HepG2 (cell line): ENCODE measurements around the gene MRPS25. TPM values are rescaled to one million over a fixed set of nuclear protein-coding genes. Genes with fewer than 3 reads are reported as not detected.
A peak's percentile ranks its signal among the peaks of the same experiment; 100 is the strongest.

Experiments used
- CEBPB ChIP-seq: IDR thresholded peaks from 2 replicates; pipeline ENCODE4 v1.6.1; 2011; ENCODE audit warnings: low read depth, low read length, improper control_type of control experiment, borderline replicate concordance
- EED ChIP-seq: sonication (generic); formaldehyde crosslinking; IDR thresholded peaks from 2 replicates; pipeline ENCODE4 v1.5.0; 2020; ENCODE audit warnings: mild to moderate bottlenecking, missing genetic modification reagents
- HDAC1 ChIP-seq: sonication (generic); formaldehyde crosslinking; IDR thresholded peaks from 2 replicates; pipeline ENCODE4 v1.5.1; 2020; ENCODE audit warnings: mild to moderate bottlenecking, missing genetic modification reagents
- HOXA7 ChIP-seq: sonication (generic); formaldehyde crosslinking; IDR thresholded peaks from 2 replicates; pipeline ENCODE4 v1.8.1; 2022; ENCODE audit warnings: mild to moderate bottlenecking, missing genetic modification reagents, moderate library complexity
- KAT8 ChIP-seq: IDR thresholded peaks from 2 replicates; pipeline ENCODE4 v1.6.1; 2016; ENCODE audit warnings: missing genetic modification reagents, missing compliant biosample characterization
- KDM2A ChIP-seq: sonication (generic); formaldehyde crosslinking; IDR thresholded peaks from 2 replicates; pipeline ENCODE4 v1.4.0; 2020; ENCODE audit warnings: low read depth, missing genetic modification reagents, borderline replicate concordance
- SALL1 ChIP-seq: sonication (generic); formaldehyde crosslinking; IDR thresholded peaks from 2 replicates; pipeline ENCODE4 v1.8.0; 2022; ENCODE audit warnings: mild to moderate bottlenecking, missing genetic modification reagents
- SOX6 ChIP-seq, 2 experiments: fragments of 450-650 bp in 1 of 2; sonication (generic) in 1 of 2; formaldehyde crosslinking in 1 of 2; IDR thresholded peaks; 2 replicates each; pipeline versions ENCODE4 v1.4.0 to v1.6.1; 2017 to 2020; ENCODE audit warnings: antibody characterized with exemption in 1 of 2, mild to moderate bottlenecking in 1 of 2, missing genetic modification reagents in 1 of 2
- SRY ChIP-seq: sonication (generic); formaldehyde crosslinking; IDR thresholded peaks from 2 replicates; pipeline ENCODE4 v1.8.0; 2022; ENCODE audit warnings: mild to moderate bottlenecking, missing genetic modification reagents
- TEAD2 ChIP-seq: sonication (generic); formaldehyde crosslinking; IDR thresholded peaks from 2 replicates; pipeline ENCODE4 v1.9.0; 2021; ENCODE audit warnings: missing genetic modification reagents
- TOE1 ChIP-seq: sonication (generic); formaldehyde crosslinking; IDR thresholded peaks from 2 replicates; pipeline ENCODE4 v1.4.0; 2020; ENCODE audit warnings: mild to moderate bottlenecking, missing genetic modification reagents
- TRIM24 ChIP-seq: sonication (generic); formaldehyde crosslinking; IDR thresholded peaks from 2 replicates; pipeline ENCODE4 v1.8.0; 2022; ENCODE audit warnings: mild to moderate bottlenecking, missing genetic modification reagents
- ZKSCAN5 ChIP-seq: sonication (generic); formaldehyde crosslinking; IDR thresholded peaks from 2 replicates; pipeline ENCODE4 v1.5.1; 2020; ENCODE audit warnings: mild to moderate bottlenecking, missing genetic modification reagents
- ZMYM4 ChIP-seq: sonication (generic); formaldehyde crosslinking; IDR thresholded peaks from 2 replicates; pipeline ENCODE4 v1.8.1; 2023; ENCODE audit warnings: mild to moderate bottlenecking, missing genetic modification reagents
- ZNF260 ChIP-seq: sonication (generic); formaldehyde crosslinking; IDR thresholded peaks from 2 replicates; pipeline ENCODE4 v1.4.0; 2020; ENCODE audit warnings: missing genetic modification reagents, low read depth, mild to moderate bottlenecking, borderline replicate concordance
- ZNF329 ChIP-seq: sonication (generic); formaldehyde crosslinking; IDR thresholded peaks from 2 replicates; pipeline ENCODE4 v1.9.0; 2021; ENCODE audit warnings: low read depth, mild to moderate bottlenecking, missing genetic modification reagents
- ZNF337 ChIP-seq: sonication (generic); formaldehyde crosslinking; IDR thresholded peaks from 2 replicates; pipeline ENCODE4 v1.5.1; 2020; ENCODE audit warnings: missing genetic modification reagents, low read depth, mild to moderate bottlenecking, borderline replicate concordance
- ZNF557 ChIP-seq: sonication (generic); formaldehyde crosslinking; IDR thresholded peaks from 2 replicates; pipeline ENCODE4 v1.4.0; 2020; ENCODE audit warnings: missing genetic modification reagents
- ZNF567 ChIP-seq: sonication (generic); formaldehyde crosslinking; IDR thresholded peaks from 2 replicates; pipeline ENCODE4 v1.8.1; 2023; ENCODE audit warnings: mild to moderate bottlenecking, missing genetic modification reagents, borderline replicate concordance
- ZNF570 ChIP-seq: sonication (generic); formaldehyde crosslinking; IDR thresholded peaks from 2 replicates; pipeline ENCODE4 v1.4.0; 2020; ENCODE audit warnings: mild to moderate bottlenecking, missing genetic modification reagents, borderline replicate concordance
- ZNF660 ChIP-seq: sonication (generic); formaldehyde crosslinking; IDR thresholded peaks from 2 replicates; pipeline ENCODE4 v1.5.1; 2020; ENCODE audit warnings: mild to moderate bottlenecking, low read depth, missing genetic modification reagents, borderline replicate concordance
- ZNF678 ChIP-seq: sonication (generic); formaldehyde crosslinking; IDR thresholded peaks from 2 replicates; pipeline ENCODE4 v1.4.0; 2020; ENCODE audit warnings: mild to moderate bottlenecking, missing genetic modification reagents
- ZNF703 ChIP-seq: sonication (generic); formaldehyde crosslinking; IDR thresholded peaks from 2 replicates; pipeline ENCODE4 v1.5.1; 2020; ENCODE audit warnings: missing genetic modification reagents, mild to moderate bottlenecking, moderate library complexity, borderline replicate concordance
- ZNF768 ChIP-seq: sonication (generic); formaldehyde crosslinking; IDR thresholded peaks from 2 replicates; pipeline ENCODE4 v1.4.0; 2020; ENCODE audit warnings: missing genetic modification reagents
- ZNF772 ChIP-seq: sonication (generic); formaldehyde crosslinking; IDR thresholded peaks from 2 replicates; pipeline ENCODE4 v1.5.0; 2020; ENCODE audit warnings: mild to moderate bottlenecking, missing genetic modification reagents
- ZZZ3 ChIP-seq: sonication (generic); formaldehyde crosslinking; IDR thresholded peaks from 2 replicates; pipeline ENCODE4 v1.4.0; 2020; ENCODE audit warnings: missing genetic modification reagents, mild to moderate bottlenecking, borderline replicate concordance
- polyA plus RNA-seq, 8 experiments: library from polyadenylated mRNA; depleted of rRNA in 3 of 8; stranded (reverse) in 7 of 8; unstranded in 1 of 8; fragments of >200 nt; fragmentation: Illumina TruSeq in 4 of 8; extraction: Trizol in 4 of 8; gene quantifications; 2 replicates each; pipeline versions ENCODE4 v1.2.1 to v1.2.3, GENCODE V29; 2011 to 2016; ENCODE audit warnings: low read depth in 4 of 8, missing spikeins in 1 of 8, mixed read lengths in 1 of 8; ENCODE audit not compliant: insufficient read depth in 1 of 8
- total RNA-seq, 5 experiments: library from RNA; depleted of rRNA; stranded (reverse); fragments of >200 nt; fragmentation: Illumina TruSeq; extraction: Trizol; gene quantifications; 2 replicates each; pipeline ENCODE4 v1.2.3, GENCODE V29; 2016; ENCODE audit warnings: low read depth in 1 of 5
- TF ChIP-seq, protein P1 (sequence below): sonication (generic); formaldehyde crosslinking; IDR thresholded peaks from 2 replicates; pipeline ENCODE4 v1.4.0; 2020; ENCODE audit warnings: mild to moderate bottlenecking, missing genetic modification reagents
- TF ChIP-seq, protein P2 (sequence below): sonication (generic); formaldehyde crosslinking; IDR thresholded peaks from 2 replicates; pipeline ENCODE4 v1.4.0; 2020; ENCODE audit warnings: mild to moderate bottlenecking, missing genetic modification reagents
- TF ChIP-seq, protein P3 (sequence below): IDR thresholded peaks from 2 replicates; pipeline ENCODE4 v1.6.1; 2012; ENCODE audit warnings: inconsistent platforms

Gene MRPS25
- total and polyA plus RNA-seq, 2 of the 13 experiments (the other 11 are each of a cell fraction or from before 2014, with no cell fraction given), result 60.1 to 74.3 TPM

DNA sequence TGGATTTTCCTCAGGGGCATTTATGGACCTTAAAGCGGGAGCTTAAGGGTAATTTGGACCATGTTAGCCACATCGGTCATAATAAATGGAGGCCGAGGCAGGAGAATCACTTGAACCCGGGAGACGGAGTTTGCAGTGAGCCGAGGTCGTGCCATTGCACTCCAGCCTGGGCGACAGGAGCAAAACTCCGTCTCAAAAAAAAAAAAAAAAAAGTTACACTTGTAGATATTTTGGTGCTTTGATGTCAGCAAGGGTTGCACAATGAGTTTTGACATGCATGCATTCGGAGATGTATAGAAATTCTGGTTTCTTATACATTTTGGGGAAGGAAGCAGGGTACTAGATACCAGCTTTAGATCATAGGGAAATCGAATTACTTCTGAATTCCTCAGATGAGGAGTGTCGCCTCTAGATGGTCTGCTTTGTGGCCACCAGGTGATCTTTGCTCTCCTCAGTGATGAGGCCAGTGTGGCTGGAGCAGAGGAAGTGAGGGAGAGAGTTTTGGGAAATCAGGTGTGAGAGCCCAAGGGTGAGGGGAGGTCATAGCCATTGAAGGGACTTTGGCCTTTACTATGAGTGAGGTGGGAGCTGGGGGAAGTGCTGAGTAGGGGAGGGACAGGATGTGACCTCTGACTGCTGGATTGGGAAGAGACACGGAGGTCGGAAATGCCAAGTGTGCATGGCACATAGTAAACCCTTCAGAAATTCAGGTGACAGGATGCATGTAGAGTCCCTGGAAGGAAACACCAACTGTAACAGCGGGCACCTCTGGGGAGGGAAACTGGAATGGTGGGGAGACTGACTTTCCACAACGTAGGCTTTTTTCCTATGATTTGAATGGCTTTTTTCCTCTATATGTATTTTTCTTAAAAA is 42.2 kb upstream of the MRPS25 start (continued):
- TF ChIP-seq ZNF678 (CRISPR knock-in tag), result no peak
- no peak for TF ChIP-seq ZNF329
- TF ChIP-seq KDM2A (CRISPR knock-in tag), result no peak
- 0 out of 2 replicates have a peak, but pooled peaks have one; percentile 43 for TF ChIP-seq CEBPB
- TF ChIP-seq EED (CRISPR knock-in tag), result no peak
- TF ChIP-seq HOXA7 (CRISPR knock-in tag), result no peak
- TF ChIP-seq ZZZ3, result no peak
- no peak for TF ChIP-seq TOE1 (CRISPR knock-in tag)
- peak; percentile 86 for TF ChIP-seq ZKSCAN5 (CRISPR knock-in tag)
- TF ChIP-seq ZNF772 (CRISPR knock-in tag), result no peak
- TF ChIP-seq ZNF337 (CRISPR knock-in tag), result no peak
- no peak for TF ChIP-seq SRY
- no peak for TF ChIP-seq ZNF660 (CRISPR knock-in tag)
- no peak for TF ChIP-seq ZNF557 (CRISPR knock-in tag)
- peak; percentile 77; the same call in 1 of the 2 replicates for TF ChIP-seq TRIM24 (CRISPR knock-in tag)
- no peak for TF ChIP-seq ZNF570 (CRISPR knock-in tag)
- peak; percentile 62; the same call in 1 of the 2 replicates for TF ChIP-seq ZMYM4
- TF ChIP-seq ZNF703 (CRISPR knock-in tag), result no peak
- TF ChIP-seq, protein P1, sequence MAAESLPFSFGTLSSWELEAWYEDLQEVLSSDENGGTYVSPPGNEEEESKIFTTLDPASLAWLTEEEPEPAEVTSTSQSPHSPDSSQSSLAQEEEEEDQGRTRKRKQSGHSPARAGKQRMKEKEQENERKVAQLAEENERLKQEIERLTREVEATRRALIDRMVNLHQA (CRISPR knock-in tag), result no peak
- no peak for TF ChIP-seq ZNF260 (CRISPR knock-in tag)
- TF ChIP-seq TEAD2 (CRISPR knock-in tag), result no peak
- TF ChIP-seq ZNF768, result no peak
- TF ChIP-seq ZNF567, result no peak
- no peak for TF ChIP-seq SOX6 (IDR thresholded peaks at IDR 0.05)
- peak; percentile 48 for TF ChIP-seq SOX6 (CRISPR knock-in tag; IDR thresholded peaks at IDR 0.05)
- TF ChIP-seq, protein P2, sequence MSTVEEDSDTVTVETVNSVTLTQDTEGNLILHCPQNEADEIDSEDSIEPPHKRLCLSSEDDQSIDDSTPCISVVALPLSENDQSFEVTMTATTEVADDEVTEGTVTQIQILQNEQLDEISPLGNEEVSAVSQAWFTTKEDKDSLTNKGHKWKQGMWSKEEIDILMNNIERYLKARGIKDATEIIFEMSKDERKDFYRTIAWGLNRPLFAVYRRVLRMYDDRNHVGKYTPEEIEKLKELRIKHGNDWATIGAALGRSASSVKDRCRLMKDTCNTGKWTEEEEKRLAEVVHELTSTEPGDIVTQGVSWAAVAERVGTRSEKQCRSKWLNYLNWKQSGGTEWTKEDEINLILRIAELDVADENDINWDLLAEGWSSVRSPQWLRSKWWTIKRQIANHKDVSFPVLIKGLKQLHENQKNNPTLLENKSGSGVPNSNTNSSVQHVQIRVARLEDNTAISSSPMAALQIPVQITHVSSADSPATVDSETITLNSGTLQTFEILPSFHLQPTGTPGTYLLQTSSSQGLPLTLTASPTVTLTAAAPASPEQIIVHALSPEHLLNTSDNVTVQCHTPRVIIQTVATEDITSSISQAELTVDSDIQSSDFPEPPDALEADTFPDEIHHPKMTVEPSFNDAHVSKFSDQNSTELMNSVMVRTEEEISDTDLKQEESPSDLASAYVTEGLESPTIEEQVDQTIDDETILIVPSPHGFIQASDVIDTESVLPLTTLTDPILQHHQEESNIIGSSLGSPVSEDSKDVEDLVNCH, result no peak
- TF ChIP-seq, protein P3, sequence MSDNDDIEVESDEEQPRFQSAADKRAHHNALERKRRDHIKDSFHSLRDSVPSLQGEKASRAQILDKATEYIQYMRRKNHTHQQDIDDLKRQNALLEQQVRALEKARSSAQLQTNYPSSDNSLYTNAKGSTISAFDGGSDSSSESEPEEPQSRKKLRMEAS, result peak; percentile 36; the same call in 1 of the 2 replicates
- peak; percentile 92 for TF ChIP-seq SALL1 (CRISPR knock-in tag)
- peak; percentile 57 for TF ChIP-seq KAT8 (CRISPR knock-in tag)
- TF ChIP-seq HDAC1, result peak; percentile 66
